Measurements from ENCODE around the gene TEKT3.

Gene TEKT3

GRCh38 chr17:15341385-15341849, at the start of gene TEKT3:
TSS of gene TEKT3 (minus strand) at chr17:15341597. CDS start at chr17:15331585, 10,012 bp downstream.
- DNase-seq (ENCODE audit: low spot score) = no peak

DNA sequence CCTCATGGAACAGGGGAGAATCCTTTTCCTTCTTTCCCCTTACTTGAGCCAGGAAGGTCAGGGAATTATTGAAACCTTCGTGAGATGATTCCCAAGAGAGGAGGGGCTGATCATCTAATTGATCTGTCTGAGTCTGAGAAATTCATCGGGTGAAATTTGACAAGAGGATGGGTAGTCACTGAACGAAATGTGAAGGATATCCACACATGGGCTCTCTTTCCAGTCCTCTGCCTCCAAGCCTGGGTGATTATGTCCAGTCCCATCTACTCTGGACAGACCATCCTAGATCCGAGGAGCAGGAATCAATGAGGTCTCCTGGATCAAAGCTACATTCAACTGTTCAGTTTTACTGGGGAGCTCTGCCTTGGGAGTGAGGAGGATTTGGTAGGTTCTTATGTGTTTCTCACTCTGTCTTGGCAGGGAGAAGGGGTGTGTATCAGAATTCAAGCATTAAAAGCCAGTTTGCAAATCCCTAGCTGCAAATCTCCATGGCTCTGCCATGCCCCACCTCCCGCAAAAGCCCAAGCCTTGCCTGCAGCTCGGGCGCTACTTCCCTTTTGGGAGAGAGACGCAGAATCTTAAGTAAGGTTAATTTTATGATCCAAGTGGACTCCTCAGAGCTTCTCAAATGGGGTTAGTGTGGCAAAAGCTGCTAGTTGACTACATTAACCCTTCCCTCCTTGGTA, 47.1 kb upstream of the TEKT3 start:
- DNase-seq (ENCODE audit: low spot score) = no peak

DNA sequence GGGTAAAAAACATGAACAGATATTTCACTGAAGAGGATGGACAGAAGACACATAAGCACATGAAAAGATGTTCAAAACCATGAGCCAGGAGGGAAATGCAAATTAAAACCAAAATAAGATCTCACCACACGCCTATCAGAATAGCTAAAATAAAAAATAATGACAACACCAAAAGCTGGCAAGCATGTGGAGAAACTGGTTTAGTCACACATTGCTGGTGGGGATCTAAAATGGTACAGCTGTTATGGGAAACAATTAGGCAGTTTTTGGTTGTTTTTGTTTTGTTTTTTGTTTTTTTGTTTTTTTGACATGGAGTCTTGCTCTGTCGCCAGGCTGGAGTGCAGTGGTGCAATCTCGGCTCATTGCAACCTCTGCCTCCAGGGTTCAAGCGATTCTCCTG, 44.7 kb upstream of the TEKT3 start:
- no peak for DNase-seq (ENCODE audit: low spot score)

DNA sequence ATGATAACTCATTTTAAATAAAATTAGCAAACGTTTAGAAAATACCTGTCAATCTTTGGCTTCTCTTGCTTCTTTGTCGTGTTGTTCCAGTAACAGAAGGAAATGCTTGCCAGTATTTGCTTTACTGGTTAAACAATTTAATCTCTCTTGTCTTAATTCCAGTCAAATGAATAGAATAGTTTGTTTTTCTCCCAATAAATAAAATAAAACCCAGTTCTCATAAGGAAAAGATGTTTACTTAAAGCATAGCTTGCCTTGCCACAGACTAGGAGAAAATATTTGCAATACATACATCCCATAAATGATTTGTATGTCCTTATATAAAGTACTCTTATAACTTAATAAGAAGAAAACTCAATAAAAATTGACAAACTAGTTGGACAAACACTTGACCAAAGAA, 43.9 kb upstream of the TEKT3 start:
- DNase-seq (ENCODE audit: low spot score) = no peak

DNA sequence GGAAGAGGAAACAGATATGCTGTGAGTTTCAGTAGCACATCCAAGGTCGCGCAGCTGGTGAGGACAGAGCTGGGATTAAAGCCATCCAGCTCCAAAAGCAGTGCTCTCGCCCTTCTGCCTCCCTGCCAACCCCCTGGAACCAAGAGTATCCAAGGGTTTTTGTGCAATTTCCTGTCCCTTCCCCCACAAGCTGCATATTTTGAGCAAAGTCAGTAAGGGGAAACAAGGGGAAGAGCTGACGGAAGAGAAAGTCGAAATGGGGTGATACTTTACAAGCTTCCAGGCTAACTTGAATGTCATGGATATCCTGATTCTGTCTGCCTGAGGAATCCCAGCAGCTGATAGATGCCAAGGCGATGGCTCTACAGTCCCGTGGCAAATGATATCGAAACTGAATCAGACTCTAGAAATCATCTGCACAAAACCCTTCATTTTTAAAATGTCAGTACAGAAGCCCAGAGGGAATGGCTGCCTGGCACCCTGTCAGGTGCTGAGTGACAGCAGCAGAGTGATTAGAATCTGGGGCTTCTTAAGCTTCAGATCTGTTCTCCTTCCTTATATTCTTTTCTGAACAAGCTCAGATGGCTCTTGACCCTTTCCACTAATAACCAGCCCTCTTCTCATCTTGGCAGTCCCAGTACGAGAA, 42.9 kb upstream of the TEKT3 start:
- DNase-seq (ENCODE audit: low spot score) = no peak

DNA sequence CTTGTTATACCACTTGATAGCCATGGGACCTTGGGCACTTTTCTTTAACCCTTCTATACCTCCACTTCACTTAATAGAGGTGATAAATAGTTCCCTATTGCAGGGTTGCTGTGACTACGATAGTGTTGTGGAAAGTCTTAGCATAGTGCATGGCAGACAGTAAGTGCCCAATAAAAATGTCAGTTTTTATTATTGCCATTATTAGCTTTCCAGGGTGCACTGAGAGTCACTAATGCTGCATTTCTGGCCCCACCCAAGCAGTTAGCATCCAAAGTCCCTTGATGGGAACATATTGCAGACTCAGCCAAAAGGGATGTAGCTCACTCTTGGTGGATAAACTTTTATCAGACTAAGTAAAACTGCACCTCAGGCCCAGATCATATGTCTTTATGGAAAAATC, 41.5 kb upstream of the TEKT3 start:
- DNase-seq (ENCODE audit: low spot score) = no peak

- DNase-seq (ENCODE audit: low spot score) = no peak
Observed at GRCh38 chr17:15381707-15382106, 40.3 kb upstream of the TEKT3 start.

DNA sequence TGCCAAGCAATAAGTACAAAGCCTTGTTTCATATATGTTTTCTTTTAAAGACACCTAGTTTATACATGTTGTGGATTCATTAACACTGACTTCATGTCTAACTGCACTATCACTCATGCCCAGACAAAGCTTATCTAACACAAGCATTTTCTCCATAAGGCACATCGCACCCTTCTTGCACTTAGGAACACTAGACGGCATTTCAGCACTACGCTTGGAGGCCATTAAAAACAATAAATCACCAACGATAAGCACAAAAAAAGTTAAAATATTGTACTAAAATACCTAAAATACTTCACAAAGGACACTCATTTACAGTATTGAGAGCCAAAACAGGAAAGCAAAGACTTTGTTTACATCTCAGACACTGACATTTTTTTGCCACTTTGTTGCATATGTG, 39.0 kb upstream of the TEKT3 start:
- DNase-seq (ENCODE audit: low spot score) = no peak

DNA sequence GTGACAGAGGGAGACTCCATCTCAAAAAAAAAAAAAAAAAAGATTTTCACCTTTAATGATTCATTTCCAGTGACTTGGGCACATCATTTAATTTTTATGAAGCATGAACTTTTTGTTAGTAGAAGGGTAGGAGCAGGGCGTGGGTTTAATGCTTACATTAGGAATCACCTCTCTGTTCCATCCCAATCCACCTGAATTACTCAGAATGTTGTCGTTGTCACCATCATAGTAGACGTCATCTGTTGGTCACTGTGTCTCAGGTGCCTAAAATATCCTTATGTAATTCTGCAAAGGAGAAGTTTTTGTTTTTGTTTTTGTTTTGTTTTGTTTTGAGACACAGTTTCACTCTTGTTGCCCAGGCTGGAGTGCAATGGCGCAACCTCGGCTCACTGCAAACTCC, 38.3 kb upstream of the TEKT3 start:
- no peak for DNase-seq (ENCODE audit: low spot score)

DNA sequence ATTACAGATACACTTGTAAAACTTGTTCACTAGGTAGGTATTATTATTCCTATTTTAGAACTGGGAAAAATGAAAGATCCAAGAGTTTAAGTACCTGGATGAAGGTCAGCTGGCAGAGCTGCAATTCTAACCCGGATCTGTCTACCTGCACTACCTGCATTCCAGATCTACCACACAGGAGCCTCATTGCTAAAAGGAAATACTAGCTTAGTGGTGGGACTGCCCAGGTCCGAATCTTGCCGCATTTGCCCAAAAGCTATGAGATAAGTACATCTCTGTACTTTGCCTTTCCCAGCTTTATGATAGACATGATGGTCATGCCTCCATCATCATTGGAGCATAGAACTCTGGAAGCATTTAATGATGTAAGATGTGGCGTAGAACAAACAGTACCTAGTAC, 36.8 kb upstream of the TEKT3 start:
- no peak for DNase-seq (ENCODE audit: low spot score)

DNA sequence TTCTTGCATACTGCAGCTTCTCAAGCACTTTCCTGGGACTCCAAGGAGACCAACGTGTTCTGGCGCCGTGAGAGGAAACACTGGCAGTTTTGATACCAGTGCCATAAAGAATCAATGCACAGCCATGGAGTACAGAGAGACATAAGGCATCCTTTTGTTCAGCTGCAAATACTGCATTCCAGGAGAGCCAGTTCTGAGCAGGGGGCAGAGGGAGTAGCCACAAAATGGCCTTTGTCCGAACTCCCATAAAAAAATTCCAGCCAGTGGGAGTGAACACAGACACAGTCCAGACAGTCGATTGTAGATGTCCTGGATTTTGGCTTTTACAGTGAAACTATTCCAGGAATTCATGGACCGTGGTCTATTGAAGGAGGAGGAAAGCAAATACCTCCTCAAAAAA, 36.2 kb upstream of the TEKT3 start:
- DNase-seq (ENCODE audit: low spot score) = no peak

DNA sequence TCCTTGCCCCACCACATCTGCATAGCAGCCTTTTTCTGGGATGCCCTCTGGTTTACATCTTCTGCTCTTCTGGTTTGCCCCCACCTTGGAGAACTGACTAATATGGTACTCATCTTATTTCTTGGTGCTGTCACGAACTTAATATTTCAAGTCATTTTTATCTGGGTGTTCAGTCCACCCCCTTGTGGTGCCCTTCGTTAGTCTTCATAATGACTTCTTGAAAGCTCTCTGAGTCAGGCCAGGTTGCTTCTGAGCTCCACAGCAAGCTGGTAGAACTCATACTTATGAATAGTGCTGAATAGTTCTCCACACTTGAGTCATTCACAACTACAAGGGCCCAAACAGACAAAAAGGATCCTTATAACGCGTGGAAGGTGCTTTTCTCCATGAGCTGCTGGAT, 35.8 kb upstream of the TEKT3 start:
- DNase-seq (ENCODE audit: low spot score) = no peak

DNA sequence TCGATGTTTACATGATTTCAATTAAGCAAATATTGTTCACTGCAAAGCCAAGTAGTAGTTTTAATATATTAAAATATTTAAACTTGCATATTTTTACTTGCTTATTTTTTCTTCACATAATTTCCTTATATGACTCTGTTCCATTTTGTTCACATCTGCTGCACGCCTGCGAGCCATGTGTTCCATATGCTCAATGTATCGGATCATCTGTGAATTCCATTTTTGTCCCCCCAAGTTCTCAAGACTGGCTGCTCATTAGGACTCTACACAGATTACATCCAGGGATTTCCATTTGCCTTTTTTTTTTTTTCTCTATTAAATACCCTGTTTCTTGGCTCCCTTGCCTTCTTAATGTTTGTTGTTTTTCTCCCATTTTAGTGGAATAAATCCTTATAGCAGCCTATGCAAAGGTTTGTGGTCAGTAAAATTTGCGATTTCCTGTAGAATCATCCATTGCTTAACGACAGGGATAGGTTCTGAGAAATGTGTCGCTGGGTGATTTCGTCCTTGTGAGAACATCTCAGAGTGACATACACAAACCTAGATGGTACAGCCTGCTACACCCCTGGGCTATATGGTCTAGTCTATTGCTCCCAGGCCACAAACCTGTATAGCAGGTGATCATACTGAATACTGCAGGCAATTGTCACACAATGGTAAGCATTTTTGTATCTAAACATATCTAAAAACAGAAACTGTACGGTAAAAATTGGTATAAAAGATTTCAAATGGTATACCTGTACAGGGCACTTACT, 30.2 kb upstream of the TEKT3 start:
- no peak for DNase-seq (ENCODE audit: low spot score)

DNA sequence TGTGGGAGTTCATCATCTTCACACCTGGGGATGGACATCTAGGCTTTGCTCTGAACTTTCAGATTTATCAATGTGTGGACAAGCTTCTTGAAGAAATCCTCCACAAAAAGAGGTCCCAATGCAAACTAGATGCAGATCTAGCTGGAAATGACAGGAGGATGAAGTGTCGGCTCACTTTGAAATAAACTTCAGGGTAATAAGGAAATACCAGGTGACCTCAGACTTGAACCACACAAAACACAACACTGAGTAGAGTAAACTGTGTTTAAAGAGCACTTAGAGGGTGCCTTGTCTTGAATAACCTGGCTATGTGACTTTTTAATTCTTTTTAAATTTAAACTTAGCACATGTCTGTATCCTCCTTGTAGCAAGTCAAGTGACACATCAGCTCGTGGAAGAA, 27.2 kb upstream of the TEKT3 start:
- no peak for DNase-seq (ENCODE audit: low spot score)

DNA sequence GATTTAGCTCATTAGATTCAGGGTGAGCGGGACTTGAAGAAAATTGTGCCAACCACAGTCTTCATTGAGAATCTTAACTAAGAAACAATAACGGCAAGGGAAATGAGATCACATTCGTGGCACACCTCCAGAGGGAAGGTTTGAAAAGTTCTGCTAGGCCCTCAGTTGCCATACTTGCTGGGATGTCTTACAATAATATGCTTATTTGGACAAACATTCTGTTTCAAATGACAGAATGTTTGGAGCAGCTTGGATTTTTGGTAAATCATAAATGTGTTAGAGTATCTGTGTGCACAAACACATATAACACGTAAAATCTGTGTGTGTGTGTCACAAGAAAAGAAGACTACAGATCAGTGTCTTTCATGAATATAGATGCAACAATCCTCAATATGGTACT, 24.6 kb upstream of the TEKT3 start:
- no peak for DNase-seq (ENCODE audit: low spot score)

GRCh38 chr17:15364615-15365014, 23.2 kb upstream of the TEKT3 start:
- no peak for DNase-seq (ENCODE audit: low spot score)

DNA sequence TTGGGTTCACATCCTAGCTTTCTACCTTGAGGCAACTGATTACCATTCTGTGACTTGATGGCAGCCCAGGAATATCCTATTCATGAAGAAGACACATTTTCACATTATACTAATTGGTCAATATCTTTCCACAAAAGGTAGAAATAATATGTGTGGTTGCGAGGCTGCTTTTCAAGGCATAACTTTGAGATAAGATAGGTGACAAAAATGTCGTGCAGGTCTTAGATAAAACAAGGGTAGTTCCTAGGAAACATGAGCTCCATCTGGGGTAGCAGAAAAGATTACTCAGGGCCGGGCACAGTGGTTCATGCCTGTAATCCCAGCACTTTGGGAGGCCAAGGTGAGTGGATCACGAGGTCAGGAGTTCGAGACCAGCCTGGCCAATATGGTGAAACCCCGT, 22.3 kb upstream of the TEKT3 start:
- DNase-seq (ENCODE audit: low spot score) = no peak

GRCh38 chr17:15361592-15361991, 20.2 kb upstream of the TEKT3 start:
- DNase-seq (ENCODE audit: low spot score) = no peak

DNA sequence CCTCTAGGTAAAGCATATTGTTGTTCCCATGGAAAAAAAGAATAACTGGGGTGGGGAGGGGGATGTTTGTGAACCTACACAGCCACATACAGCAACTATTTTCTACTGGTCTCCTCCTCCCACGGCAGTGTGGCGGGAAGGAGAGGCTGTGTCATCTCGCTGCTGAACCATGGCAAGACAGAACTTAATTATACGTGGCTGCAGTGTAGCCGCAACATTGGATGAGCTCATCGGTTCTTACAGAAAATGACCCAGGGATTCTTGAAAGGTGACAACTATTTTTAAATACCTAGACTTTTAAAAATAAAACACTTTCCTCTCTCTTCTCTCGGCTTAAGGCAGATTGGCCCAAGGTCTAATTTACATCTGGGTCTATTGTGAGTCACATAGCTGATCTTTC, 19.8 kb upstream of the TEKT3 start:
- DNase-seq (ENCODE audit: low spot score) = no peak

DNA sequence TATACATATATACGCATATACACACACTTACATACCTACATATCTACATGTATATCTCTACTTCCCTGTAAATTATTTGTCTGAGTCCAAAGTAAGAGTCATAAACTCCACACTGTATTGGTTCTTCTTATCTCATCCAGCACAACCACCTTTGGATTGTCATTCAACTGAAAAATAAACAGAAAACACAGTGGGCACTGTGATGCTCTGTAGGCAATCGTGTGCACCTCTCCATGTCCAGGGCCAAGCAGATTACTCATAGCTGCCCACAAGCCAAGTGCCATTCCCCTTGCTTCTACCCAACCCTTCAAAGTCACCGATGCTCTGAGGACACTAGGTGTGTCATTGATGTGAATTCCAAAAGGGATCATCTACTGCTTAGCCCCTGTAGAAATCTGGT, 12.9 kb upstream of the TEKT3 start:
- DNase-seq (ENCODE audit: low spot score) = no peak

DNA sequence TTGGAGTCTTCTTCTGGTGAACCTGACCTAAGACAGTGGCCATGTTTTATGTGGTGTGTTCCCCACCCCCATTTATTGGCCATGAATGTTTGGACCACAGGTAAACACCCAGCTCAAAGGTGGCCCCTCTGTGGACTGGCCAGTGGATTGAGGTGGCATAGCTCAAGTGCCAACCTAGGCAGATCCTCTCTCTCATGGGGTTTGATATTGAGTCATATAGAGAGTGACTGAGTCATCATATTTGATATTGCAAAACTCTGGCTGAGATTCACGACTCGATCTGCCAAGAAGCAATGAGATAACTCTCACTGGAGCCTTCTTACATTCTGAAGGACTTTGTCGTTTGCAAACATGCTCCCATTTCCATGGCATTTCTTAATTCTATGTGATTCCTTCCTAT, 10.5 kb upstream of the TEKT3 start:
- DNase-seq (ENCODE audit: low spot score) = peak; percentile 13

DNA sequence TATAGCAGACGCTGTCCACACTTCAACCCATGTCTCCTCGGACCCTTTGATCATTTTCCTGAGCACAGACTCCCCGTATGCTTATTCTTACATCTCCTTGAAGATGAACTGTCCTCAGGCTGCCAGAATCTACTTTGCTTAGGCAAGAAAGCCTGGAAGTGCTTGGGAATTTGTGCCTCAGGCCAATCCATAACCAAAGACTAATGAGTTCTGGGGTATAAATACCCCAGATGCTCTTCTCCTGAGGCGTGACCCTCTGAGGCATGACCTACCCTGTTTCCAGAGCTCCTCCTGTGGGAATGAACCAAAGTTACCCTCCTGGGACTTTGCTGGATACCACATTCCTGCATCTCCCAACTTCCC, 10.1 kb upstream of the TEKT3 start:
- no peak for DNase-seq (ENCODE audit: low spot score)

- DNase-seq (ENCODE audit: low spot score) = no peak
Observed at GRCh38 chr17:15350777-15351477, 9.5 kb upstream of the TEKT3 start.

Measured in activated CD4-positive, alpha-beta T cell treated with anti-CD3 and anti-CD28 coated beads, Interleukin-2, Interleukin-4, amounts not matched to agents 100 ng/mL and 50 ng/mL, durations not matched to agents 16 hours and 8 hours (primary cell).